ENCODE data around the gene IFIT5.
"Not testable (repeated sequence)": the region's sequence is repeated elsewhere in the genome, so short reads cannot be mapped to it uniquely, and the experiment has no call there.

Gene IFIT5, protein sequence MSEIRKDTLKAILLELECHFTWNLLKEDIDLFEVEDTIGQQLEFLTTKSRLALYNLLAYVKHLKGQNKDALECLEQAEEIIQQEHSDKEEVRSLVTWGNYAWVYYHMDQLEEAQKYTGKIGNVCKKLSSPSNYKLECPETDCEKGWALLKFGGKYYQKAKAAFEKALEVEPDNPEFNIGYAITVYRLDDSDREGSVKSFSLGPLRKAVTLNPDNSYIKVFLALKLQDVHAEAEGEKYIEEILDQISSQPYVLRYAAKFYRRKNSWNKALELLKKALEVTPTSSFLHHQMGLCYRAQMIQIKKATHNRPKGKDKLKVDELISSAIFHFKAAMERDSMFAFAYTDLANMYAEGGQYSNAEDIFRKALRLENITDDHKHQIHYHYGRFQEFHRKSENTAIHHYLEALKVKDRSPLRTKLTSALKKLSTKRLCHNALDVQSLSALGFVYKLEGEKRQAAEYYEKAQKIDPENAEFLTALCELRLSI

GRCh38 chr10:89414146-89414878, at the start of gene IFIT5:
TSS of gene IFIT5 (plus strand) at chr10:89414568. CDS start at chr10:89414799, 231 bp downstream.
- DNase-seq, result peak; percentile 68

DNA sequence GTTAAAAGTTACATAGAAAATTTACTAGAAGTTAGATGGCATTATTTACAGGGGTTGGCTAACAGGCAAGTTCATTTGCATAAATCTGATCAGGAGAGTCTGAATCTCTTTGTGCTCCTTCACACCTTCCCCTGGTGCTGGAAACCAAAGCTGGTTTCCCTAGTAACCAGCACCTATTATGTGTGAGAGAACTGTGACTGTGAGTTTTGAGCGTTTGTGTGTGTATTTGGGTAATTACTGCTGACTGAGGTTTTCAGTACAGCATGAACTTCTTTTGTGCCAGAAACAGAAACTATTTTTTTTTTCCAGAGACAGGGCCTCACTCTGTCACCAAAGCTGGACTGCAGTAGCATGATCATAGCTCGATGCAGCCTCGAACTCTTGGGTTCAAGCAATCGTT, 46.8 kb upstream of the IFIT5 start:
- DNase-seq, result no peak

- no peak for DNase-seq
These were observed 46.2 kb upstream of the IFIT5 start for GRCh38 chr10:89368129-89368528.

DNA sequence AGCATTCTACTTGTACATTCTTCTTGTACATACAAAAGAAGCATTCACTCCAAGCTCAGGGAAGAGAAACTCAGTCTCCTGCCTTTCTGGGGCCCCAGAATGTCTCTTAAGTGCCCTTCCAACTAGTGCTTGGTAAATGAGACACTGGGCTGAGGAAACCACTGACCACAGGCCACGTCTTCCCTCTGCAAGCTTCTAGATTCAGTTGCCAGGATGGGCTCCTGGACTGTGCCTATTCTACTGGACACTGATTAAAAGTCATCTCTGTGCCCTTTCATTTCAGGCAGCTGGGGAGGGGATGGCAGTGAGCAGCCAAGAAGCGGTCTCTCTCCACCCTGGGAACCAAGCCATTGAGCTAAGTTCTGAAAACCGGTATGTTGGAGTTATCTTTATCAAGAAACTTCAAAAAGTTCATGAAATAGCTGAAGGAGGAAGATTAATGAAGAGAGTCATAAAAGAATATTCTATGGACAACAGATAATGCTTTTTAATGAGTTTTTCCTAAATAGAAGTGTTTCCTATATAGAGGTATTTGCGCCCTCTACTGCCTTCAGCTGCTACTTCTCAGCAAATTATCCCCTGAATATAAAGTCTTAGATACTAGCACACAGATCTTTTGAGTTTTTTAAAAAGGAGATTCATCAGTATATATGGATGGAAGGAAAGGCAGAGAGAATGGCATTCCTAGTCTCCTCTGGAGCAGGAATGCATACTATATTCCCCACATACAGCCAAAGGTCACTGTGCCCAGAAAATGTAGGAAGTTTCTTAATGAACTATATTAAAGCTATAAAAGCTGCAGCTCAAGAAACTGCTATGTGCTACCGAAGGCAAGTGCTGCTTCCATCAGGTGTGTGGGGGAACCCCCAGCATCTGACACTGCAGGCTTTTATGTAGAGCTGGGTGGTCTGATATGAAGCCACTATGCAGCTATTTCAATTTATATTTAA, 44.9 kb upstream of the IFIT5 start:
- peak; percentile 7 for DNase-seq

DNA sequence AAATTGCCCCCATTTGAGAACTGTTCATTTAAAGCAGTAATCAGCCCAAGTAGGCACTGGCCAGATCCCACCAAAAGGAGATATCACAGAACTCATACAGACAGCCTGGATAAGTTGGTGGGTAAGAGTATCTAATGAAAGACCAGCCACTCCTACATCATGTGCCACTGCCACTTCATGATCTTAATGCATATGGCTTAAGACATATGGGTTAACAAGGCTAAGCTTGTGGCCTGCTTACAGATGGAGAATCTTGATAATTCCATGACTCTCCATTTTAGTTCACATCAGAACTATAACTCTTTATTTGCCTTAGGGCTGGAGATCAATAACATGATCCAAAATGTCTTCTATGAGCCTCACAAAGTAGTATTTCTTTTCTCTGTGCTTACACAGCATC, 43.3 kb upstream of the IFIT5 start:
- no peak for DNase-seq

GRCh38 chr10:89371987-89372386, 42.4 kb upstream of the IFIT5 start:
- DNase-seq, result no peak

DNA sequence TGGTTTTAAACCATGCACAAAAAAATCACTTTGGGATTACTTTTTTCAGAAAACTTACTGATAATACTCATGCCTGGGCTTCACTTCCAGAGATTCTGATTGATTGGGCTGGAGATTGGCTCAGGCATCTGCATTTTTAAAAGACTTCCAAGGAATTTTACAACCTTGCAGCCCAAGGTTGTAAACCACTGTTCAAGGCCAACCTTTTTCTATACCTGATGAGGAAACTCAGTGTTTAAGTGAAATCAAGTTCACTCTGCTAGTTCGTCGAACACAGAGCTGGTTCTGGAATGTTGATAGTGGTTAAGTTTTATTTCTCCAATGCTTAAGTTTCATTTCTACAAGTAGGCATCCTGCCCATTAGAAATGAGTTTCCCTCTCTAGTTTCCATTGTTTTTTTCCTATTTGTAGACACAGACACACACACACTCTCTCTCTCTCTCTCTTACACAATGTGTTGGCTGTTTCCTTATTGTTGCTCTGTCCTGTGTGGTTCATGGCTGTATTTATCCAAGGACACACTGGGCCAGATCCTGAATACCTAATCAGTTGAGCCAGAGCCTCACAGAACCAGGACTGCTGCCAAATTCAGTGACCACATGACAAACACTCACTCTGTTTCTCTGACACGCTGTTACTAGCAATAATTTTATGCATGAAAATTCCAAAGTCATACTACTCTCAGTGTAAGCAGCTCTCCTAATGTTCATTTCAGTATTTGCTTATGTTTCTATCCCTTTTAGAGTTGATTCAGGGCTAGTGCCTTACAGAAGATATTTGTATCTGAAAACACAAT, 40.3 kb upstream of the IFIT5 start:
- no peak for DNase-seq

DNA sequence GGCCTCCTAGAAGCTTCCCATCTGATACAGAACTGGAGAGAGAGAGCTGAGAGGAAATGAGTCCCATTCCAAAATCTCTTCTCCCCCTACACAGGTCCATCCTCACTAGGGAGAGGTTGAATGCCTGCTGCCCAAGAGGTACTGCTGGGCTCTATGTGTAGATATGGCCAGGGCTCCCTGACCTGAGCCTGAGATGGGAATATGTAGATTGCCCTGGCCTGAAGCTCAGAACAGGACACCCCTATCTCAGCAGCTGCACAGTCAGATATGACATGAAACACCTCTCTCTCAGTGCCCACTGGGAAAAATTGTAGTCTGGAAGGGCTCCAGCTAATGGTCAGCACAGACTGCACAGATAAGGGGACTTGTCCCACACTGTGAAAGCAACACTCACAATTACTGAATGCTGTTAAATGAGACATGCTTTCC, 39.6 kb upstream of the IFIT5 start:
- no peak for DNase-seq

DNA sequence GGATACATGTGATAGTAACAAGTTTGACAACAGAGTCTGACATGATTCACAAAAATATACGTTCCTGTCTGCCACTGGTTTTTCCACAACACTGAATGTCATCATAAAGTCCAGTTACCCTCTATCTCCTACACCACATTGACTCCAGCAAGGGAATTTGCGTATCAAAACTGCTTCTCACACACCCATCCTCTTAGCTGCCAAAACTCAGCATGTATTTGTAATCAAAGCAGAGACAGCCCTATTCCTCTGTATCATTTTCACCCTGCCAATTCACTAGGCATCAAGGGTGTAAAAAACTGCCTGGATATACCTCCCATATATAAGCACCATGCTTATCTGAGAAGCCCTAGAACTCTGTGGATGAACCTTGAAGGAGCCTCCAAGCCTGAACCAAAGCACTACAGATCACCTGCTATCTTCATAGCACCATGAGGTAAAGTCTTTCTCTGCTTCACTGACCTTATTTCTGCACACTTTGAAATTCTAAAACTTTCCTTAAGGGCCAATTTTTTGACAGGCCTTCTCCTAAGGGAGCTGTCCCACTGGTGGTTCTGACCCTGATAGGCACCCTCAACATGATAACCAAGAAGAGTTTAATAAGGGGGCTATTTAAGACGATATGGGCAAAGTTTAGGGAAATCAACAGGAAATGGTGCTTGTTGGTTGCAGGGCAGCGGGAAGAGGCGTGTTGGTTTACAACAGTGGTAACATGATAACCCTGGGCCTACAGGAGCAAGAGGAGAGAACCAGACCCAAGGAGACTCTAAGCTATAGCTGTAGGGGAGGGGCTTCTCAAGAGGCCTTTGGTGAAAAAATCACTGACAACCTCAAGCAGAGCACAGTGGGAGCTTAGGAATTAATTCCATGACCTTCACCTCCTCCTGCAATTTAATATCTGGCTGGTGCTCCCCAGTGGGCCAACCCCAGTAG, 36.4 kb upstream of the IFIT5 start, which contains the start of gene IFIT1B:
TSS of gene IFIT1B (plus strand) at position 352 of the 933 bp plus-strand sequence. CDS start at position 432, 80 bp downstream.
- DNase-seq, result no peak

- DNase-seq, result no peak
These were observed 35.3 kb upstream of the IFIT5 start for GRCh38 chr10:89379103-89379502.

DNA sequence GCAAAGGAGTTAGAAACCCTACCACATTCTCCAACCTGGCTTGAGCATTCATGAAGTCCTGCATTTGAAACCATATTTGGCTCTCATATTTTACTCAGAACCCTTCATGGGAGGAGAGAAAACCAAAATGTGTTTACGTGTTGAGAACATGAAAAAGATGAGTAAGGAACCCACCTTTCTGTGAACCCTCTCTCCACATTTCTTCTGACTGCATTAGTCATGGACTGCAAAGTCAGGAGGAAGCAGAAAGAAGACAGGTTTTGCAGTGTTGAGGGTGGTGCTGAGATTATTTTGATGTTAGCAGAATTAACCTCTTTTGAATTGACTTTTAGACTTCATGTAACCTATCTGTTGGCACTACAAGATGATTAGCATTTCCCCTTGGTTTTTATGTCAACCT, 31.6 kb upstream of the IFIT5 start:
- DNase-seq, result no peak

- DNase-seq, result peak; percentile 54
These were observed 29.7 kb upstream of the IFIT5 start for GRCh38 chr10:89384474-89385340.

GRCh38 chr10:89388806-89389205, 25.6 kb upstream of the IFIT5 start:
- DNase-seq, result no peak

- no peak for DNase-seq
These were observed 25.1 kb upstream of the IFIT5 start for GRCh38 chr10:89389254-89389653.

GRCh38 chr10:89390476-89391225, 23.7 kb upstream of the IFIT5 start:
- DNase-seq, result no peak

DNA sequence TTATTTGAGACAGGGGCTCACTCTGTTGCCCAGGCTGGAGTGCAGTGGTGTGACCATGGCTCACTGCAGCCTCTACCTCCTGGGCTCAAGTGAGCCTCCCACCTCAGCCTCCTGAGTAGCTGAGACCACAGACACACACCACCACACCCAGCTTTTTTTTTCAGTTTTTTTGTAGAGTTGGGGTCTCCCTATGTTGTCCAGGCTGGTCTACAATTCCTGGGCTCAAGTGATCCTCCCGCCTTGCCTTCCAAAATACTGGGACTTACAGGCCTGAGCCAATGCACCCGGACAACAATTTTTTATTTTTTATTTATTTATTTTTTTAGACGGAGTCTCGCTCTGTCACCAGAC, 23.2 kb upstream of the IFIT5 start:
- DNase-seq, result not testable (repeated sequence)

DNA sequence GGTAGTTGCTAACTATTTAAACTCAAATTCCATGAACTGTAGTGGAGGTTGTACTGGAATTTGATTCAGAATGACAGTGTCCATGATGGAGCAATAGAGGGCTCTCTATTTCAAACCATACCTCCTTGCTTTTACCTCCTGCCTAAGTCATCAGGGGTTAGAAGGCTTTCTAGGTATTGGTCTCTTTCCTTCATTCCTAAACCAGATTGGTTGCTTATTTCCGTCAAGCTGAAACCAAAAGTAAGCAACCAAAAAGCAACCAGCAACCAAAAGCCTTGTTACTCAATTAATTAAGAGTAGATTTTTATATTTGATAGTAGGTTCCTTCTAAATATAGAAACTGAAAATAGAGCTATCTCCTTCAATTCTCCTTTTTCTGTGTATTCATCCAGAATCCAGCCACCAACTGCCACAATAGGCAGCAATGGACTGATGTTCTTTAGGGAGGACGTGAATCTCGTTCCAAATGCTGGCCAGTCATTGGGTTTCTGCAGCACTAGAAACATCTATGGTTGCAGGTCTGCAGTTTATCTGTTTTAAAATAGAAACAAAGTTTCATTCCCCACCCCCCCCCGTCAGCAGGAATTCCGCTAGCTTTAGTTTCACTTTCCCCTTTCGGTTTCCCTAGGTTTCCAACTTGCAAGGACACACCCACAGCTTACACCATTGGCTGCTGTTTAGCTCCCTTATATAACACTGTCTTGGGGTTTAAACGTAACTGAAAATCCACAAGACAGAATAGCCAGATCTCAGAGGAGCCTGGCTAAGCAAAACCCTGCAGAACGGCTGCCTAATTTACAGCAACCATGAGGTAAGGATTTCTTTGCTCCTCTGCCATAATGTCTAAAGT, 22.2 kb upstream of the IFIT5 start, which contains the start of gene IFIT1:
TSS of gene IFIT1 (plus strand) at position 717 of the 850 bp plus-strand sequence. CDS start at position 807, 90 bp downstream.
- DNase-seq, result peak; percentile 77

- DNase-seq, result no peak
These were observed 21.4 kb upstream of the IFIT5 start for GRCh38 chr10:89392974-89393373.
